HG02973 (cell line): ENCODE data around the gene GDI1.

Experiments used
- ATAC-seq: cut with Tn5 transposase; IDR thresholded peaks from one replicate; pipeline ENCODE4 v1.9.1; 2021; ENCODE audit warnings: moderate library complexity; ENCODE audit not compliant: unreplicated experiment

Gene GDI1

DNA sequence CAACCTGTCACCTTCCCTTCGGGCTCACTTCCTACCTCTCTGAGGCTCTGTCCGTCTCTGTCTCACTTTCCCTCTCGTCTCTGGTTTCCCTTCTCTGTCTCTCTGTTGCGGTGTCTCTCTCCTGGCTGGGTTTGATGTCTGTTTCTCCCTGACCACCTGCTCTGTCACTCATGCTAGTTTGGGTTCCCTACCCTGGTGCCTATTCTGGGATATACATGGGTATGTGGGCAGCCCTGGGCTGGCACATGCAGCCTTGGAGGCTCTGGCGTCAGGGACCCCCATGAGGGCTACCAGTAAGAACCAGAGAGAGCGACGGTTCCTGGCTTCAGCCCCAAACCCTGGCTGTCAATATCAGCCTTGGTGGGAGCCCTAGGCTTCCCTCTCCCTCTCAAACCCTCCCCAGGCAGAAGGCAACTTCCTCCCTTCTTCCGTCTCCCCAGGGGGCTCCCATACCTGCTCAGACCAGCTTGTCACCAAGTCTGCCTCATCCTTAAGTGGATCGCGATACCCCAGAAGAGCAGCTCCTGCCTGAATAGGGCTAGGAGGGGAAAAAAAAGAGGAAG is 28.2 kb upstream of the GDI1 start:
- no peak for ATAC-seq

DNA sequence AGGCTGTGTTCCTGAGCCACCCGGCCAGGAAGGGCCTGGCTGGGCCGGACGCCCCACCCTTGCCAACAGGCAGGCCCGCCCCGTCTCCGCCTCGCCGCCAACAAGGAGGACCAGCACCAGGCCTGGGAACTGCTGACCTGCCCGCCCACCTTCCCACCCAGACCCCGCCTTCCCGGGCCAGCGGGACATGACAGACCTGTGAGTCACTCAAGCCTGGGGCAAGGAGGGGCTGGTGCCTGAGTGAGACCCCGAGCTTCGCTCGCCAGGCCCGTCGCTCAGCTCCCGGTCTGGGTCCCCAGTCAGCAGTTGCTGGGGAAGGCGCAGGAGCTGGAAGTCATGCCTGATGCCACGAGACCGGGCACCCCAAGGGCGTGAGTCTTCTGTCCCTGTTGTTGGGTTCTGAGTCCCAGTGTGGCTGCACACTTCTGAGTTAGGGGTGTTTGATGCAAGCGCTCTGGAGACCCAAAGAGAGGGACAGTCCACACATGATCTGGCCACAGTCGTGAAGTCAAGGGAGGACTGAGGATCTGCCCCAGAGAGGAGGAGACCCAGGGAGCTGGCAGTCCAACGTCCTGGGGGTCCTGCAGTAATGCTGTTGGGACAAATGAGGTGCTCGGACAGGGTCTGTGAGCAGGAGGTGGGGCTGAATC is 27.6 kb upstream of the GDI1 start, which contains the start of gene DNASE1L1:
DNASE1L1 (minus strand) TSS at position 33 of the 650 bp plus-strand sequence. CDS start 3,686 bp downstream, outside the sequence.
- no peak for ATAC-seq

DNA sequence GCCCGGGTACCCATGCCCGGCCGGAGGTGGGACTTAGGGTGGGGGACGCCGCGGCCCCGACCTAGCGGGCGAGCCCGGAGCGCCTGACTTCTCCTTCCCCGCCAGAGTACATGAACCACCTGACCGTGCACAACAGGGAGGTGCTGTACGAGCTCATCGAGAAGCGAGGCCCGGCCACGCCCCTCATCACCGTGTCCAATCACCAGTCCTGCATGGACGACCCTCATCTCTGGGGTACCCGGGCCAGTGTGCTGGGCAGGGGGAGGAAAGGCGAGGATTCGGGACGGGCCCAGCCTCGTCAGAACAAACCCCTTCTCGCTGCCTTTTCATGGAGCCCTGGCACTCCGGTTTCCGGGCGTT is 25.0 kb upstream of the GDI1 start:
- no peak for ATAC-seq

DNA sequence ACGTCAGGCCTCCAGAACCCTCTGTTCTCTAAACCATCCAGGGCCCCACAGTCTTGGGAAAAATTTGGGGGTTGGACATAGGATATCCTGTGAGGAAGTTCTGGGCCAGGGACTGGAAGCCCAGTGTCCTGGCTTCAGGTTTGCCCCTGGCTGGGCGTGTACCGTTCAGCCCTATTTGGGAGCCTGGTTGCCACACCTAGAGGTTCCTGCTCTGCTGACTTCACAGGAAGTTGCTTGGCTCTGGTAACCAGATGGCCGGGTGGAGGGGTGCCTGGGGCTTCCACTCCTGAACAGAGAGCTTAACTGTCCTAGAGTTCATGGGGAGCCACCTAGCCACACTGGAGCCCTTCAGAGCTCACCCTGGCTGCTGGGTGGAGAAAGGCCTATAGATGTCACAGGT is 24.5 kb upstream of the GDI1 start:
- no peak for ATAC-seq

DNA sequence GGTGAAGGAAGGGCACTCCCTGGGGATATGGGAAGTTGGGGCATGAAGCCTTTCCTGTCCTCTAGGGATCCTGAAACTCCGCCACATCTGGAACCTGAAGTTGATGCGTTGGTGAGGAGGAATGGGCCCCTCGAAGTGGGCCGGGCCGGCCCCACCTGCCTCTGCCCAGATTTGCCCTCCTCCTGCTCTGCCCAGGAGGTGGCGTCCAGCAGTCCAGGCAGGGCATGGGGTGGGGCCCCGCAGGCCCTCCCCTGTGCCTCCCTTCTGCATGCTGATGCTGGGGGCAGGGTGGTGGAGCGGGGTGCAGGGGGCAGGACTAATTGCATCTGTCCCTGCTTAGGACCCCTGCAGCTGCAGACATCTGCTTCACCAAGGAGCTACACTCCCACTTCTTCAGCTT is 23.8 kb upstream of the GDI1 start:
- no peak for ATAC-seq

DNA sequence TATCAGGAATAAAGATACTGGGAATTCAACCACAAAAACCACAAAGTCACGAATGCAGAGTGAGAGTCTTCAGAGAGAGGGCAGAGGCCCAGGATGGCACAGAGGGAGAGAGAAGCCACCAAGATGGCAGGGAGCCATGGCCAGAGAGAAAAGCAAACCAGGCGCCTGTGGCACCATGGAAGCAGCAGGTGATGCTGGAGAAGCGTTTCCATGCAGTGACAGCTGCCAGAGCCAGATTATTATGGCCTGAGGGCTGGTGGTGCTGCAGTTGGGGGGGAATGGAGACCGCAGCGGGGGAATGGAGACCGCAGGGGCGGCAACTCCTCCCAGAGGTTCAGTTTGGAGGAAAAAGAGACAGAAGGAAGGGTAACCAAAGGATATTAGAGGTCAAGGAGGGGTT is 19.8 kb upstream of the GDI1 start:
- no peak for ATAC-seq

DNA sequence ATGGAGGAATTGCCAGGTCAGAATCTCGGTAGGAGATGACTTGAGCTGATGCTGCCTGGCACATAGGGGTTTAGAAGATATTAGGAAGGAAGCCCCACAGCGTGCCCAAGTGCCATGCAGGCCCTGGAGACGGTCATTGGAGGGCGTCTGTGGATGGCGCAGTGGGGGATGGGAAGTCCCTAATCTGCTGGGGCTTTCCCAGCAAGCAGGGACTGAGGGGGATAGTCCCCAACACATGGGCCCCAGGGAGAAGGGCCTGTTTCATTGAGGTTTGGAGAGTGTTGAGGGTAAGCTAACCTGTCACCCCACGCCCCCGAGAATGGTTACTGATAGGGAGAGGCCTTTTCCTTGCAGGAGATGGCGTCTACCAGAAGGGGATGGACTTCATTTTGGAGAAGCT is 17.8 kb upstream of the GDI1 start:
- no peak for ATAC-seq

DNA sequence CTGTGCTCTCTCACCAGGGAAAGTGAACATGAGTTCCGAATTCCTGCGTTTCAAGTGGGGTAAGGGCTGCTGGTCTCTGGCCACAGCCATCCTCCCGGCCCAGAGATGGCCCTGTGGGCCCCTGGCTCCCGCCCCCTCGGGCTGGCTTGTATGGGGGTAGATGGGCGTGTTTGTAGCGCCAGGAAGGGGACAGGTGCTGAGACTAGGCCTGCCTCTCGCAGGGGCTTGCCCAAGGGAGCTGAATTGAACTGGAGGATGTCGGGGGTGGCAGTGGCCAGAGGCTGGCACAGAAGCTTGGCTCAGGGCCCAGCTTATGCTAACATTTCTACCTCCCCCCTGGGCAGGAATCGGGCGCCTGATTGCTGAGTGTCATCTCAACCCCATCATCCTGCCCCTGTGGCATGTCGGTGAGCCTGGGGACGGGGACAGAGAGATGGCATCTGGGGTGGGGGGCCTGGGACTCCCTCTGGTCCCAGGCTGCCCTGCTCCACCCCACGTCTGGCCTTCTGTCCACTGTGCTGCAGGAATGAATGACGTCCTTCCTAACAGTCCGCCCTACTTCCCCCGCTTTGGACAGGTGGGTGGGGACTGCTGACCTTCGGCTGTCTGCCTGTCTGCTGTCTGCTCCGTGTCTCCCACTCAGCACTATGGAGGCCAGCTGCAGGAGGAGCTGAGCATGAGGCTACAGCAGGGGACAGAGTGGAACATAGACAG is 17.1 kb upstream of the GDI1 start:
- ATAC-seq, result no peak

DNA sequence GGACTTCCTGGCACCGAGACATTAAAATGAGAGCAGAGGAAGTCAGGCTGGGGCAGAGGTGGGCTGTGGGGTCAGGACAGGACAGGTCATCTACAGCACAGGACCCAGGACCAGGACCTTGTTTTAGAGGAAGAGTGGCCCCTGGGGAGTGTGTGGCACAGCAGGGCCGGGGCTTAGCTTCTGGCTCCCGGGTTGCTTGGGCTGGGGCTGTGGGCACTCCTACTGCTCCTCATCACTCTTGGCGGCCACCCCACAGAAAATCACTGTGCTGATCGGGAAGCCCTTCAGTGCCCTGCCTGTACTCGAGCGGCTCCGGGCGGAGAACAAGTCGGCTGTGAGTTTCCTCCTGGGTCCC is 16.6 kb upstream of the GDI1 start:
- no peak for ATAC-seq

DNA sequence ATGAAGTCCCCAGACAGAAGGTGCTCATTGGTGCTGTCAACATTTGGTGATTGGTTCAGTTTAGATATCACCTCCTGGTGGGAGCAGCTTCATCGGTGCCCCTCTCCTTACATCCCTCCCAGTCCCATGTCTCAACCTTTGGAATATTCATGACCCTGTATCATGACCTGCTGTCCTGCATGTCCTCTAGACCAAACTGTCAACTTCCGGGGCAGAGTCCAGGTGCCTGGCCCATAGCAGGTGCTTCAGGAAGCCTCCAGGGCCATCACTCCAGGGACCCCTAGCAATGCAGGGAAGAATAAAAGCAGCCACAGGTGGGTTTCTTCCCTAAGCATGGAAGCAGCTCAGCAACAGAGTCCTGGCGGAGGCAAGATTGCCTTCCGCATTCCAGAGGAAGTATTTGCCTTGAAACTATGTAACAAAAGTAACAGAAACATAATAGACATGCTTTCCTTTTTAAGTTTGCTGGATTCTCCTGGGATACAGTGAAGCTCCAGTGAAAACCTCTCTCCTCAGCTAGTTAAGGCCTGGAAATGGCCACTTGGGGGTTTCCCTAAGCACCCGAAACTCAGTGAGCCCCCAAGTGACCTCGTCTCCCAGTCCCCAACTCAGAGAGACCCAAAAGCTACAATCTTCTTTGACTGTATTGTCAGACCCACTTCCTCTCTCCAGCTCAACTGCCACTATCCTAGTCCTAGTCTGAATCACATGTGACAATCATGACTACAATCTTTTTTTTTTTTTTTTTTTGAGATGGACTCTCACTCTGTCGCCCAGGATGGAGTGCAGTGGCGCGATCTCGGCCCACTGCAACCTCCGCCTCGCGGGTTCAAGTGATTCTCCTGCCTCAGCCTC is 9.8 kb upstream of the GDI1 start:
- no peak for ATAC-seq

DNA sequence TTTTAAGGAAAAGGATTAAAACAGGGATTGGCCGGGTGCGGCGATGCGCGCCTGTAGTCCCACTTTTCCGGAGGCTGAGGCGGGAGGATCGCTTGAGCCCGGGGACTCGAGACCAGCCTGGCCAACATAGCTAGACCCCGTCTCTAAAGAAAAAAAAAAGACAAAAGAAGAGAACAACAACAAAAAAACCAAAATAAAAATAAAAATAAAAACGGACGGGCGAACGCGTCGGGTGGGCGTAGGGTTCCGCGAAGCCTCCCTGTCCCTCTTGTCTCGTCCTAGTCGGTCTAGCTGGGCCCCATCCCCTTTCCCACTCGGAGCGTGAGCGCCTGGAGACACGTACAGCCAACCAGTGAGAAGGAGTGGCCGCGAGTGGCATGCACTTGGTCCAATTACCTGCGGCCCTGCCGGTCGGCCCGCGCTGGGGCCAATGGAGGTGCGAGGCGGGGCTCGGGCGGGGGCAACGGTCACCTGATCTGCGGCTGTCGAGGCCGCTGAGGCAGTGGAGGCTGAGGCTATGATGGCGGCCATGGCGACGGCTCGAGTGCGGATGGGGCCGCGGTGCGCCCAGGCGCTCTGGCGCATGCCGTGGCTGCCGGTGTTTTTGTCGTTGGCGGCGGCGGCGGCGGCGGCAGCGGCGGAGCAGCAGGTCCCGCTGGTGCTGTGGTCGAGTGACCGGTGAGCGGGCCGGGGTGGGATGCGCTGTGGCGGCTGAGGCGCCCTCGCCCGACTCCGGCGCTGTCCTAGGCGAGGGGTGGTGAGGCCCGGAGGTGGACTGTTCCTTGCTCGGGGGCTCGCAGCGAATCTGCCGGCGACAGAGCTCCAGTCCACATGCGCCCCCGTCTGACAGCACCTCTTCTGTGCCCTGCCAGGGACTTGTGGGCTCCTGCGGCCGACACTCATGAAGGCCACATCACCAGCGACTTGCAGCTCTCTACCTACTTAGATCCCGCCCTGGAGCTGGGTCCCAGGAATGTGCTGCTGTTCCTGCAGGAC is 8.5 kb upstream of the GDI1 start, which contains the start of gene ATP6AP1:
ATP6AP1 (plus strand) TSS at position 502 of the 996 bp plus-strand sequence; CDS start at position 518, 16 bp downstream.
- ATAC-seq, result peak; percentile 97

DNA sequence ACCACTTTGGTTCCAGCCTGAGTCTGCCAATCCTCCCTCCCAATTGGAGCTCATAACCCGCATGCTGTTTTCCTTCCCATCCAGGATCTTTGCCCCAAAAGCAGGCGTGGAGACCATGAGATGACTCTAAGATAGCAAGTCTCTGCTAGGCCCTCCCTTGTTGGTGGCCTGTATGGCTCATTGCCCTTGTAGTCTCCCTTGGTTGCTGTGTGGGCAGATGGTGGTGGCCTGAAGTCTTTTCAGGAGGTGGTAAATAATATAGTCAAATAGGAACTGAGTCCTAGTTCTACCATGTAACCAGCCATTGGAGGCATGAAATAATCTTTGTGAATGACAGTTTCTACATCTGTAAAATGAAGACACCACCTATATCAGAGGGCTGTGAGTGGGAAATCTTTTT is 7.2 kb upstream of the GDI1 start:
- ATAC-seq, result no peak

DNA sequence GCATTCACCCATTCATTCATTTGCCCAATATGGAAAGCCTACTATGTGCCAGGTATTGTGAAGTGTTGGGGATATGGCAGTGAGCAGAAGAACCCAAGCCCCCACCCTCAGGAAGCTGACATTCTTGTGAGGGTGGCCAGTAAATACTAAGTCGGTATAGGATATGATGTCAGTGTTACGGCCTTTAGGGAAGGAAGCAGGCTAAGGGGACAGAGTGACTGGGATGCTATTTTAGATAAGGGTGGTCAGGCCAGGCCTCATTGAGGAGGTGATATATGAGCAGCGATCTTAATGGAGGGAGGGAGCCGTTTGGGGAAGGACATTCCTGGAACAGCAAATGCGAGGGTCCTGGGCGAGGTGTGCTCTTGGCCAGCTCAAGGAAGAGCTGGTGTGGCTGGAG is 6.5 kb upstream of the GDI1 start:
- no peak for ATAC-seq

DNA sequence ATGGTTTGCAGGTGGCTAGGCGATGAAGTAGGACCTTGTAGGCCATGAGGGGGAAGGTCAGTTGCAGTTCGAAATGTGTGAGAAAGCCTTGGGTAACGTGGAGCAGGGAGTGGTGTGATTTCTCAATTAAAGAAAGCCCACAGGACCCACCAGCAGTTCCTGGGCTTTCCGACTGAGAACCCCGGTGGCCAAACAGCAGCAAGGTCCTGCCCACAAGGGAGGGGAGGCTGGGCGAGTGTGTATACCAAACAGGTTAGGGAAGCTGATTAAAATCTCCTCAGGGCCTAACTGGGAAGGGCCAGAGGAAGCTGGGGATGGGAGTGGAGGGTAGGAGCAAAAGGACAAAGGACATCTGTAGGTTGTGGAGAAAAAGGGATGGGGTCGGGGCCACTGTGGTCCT is 6.0 kb upstream of the GDI1 start:
- ATAC-seq, result no peak

DNA sequence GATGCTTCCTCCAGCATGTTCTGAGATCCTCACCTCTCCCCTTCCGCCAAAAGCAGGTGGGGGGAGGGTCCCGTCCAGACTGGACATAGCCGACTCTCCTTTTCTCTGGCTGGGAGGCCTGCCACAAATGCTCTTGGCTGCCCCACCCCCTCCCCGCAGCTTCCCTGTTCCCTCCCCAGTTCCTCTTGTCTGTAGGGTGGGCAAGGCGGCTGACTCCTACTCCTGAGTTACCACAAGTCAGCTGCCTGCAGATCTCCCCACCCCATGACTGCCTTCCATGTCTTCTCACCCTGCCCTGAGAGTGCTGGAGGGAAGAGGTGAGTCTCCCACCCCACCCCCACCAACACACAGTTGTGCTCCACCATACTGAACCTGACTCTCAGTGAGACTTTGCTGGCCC is 5.6 kb upstream of the GDI1 start:
- no peak for ATAC-seq

DNA sequence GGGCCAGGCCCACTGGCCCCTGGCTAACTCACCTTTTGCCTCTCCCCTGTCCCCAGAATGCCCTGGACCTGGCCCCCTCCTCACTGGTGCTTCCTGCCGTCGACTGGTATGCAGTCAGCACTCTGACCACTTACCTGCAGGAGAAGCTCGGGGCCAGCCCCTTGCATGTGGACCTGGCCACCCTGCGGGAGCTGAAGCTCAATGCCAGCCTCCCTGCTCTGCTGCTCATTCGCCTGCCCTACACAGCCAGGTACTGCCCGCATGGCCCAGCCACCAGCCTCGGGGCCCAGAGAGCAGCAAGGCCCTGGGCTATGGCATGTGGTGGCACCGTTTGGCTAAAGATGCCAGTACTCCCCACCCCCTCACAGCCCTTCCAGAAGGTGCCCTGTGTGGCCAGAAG is 4.7 kb upstream of the GDI1 start:
- no peak for ATAC-seq

DNA sequence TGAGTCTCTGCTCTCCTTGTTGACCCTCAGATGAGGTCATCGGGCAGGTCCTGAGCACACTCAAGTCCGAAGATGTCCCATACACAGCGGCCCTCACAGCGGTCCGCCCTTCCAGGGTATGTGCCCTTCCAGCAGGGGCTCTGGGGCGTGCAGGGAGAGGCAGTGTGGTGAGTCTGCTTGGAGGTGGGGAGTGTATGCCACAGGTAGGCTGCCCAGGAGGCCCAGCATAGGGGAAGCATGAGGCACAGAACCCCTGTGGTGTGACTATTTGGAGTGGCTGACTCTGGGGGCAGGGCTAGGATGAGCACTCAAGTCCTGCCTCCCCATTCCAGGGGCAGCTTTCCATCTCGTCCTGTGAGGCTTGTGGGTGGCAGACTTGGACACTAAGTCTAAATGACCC is 3.3 kb upstream of the GDI1 start:
- ATAC-seq, result no peak

DNA sequence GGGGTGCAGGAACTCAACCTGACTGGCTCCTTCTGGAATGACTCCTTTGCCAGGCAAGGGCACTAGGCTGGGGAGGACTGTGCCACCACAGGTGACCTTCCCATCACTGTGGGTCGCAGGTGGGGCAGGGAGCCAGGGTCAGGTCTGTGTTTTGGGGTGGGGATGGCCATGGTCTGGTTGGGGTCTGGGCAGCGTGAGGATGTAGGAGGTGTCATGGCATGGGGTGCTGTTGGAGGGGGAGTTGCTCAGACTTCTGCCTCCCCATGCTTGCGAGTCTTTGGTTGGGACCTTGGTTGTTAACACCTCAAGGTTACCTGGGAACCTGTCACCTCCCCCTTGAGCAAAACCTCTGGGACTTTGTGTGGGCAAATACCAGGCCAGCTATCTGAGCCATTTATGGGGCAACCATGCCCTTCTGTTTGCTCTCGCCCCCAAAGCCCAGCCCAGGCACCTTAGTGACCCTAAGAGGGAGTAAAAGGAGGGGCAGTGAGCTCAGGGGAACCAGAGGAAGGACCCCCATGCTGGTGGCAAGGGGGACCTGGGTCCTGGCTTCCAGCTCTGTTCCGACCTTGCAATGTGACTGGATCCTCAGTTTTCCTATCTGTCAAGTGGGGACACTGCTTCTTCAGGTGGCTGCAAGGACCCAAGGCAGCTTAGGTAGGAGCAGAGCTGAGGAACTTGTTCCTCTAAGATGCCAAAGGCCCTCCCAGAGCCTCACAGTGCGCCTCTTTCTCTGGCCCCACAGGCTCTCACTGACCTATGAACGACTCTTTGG is 2.4 kb upstream of the GDI1 start:
- no peak for ATAC-seq

DNA sequence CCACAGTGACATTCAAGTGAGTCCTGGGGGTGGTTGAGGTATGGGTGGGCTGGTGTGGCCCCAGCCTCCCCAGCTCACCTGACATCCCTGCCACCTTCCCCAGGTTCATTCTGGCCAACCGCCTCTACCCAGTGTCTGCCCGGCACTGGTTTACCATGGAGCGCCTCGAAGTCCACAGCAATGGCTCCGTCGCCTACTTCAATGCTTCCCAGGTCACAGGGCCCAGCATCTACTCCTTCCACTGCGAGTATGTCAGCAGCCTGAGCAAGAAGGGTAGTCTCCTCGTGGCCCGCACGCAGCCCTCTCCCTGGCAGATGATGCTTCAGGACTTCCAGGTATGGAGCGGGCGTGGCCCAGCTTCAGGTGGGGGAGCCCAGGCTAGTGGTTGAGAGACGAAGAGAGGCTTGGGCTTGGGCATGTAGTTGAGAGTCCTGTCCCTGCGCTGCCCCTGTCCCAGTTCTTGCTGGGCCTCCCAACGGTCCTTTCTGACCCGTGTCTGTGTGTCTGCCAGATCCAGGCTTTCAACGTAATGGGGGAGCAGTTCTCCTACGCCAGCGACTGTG is 1.7 kb upstream of the GDI1 start:
- ATAC-seq, result no peak
